Loucy (cell line): ENCODE results near the gene GPC3.

Experiments used
- CTCF ChIP-seq: fragments of 200-600 bp; sonication (generic); conservative IDR thresholded peaks from 2 replicates; pipeline ENCODE4 v1.5.1; 2014; ENCODE audit warnings: mild to moderate bottlenecking, antibody characterized with exemption, low read length
- EZH2phosphoT487 ChIP-seq: fragments of 200-600 bp; IDR thresholded peaks from 2 replicates; pipeline ENCODE4 v1.6.1; 2018; ENCODE audit warnings: antibody characterized with exemption, mild to moderate bottlenecking, moderate library complexity, borderline replicate concordance

DNA sequence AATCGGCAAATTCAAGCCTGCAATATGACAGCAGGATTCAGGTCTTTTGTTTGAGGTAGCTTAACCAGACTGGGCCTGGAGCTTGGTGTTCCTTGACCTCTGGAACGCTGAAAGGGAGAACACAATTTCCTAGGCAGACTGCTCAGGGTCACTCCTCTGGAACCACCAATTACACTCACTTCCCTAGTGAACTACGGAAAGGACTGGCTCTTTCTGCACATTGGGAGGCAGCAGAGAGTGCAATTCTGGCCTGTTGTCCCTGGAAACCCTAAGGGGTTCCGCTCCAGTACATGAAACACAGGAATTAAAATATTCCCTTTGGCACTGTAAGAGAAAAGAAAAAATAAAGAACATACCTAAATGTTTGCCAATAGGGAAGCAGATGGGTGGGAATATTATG, 58.6 kb downstream of the GPC3 start:
- TF ChIP-seq CTCF (no peak), EZH2phosphoT487 (no peak)
